ENCODE results near the gene ZBTB20. TPM values are rescaled to one million over a fixed set of nuclear protein-coding genes. Genes with fewer than 3 reads are reported as not detected.
A peak's percentile ranks its signal among the peaks of the same experiment; 100 is the strongest.

The ZBTB20 gene
- total RNA-seq, 6 donors from 2014 or later, result 40.0 to 150 (median 65.8) TPM

- Histone ChIP-seq H3K27ac (peak overlapping the region; percentile 77 to 84 (median 80)), H3K36me3 (no peaks in the 10 kb centered on the region), H3K4me1 (peaks cover 13 to 50% (median 25%) of the 10 kb centered on the region in 4 donors), H3K27me3 (no peaks in the 10 kb centered on the region), H3K4me3 (peak overlapping the region in 1 of 4 donors; percentile 20), H3K9me3 (no peaks in the 10 kb centered on the region)
- ATAC-seq (ENCODE audit: low FRiP score in 2 of 2) (peak in 1 of 2 donors; percentile 25), DNase-seq (no peak)
- WGBS, 2 donors, result 57 to 60% methylated on average over 1 of the region's 1 CpG
- TF ChIP-seq EP300 (IDR thresholded peaks at IDR 0.05) (peak in 1 of 4 donors; percentile 52), POLR2AphosphoS5 (IDR thresholded peaks at IDR 0.05) (no peak)
Observed at GRCh38 chr3:114452256-114452655, 694.8 kb downstream of the ZBTB20 start.

GRCh38 chr3:114451561-114452018 lies 695.5 kb downstream of the ZBTB20 start:
- DNase-seq (peak in 1 of 2 donors; percentile 40), ATAC-seq (ENCODE audit: low FRiP score in 2 of 2) (peak in 1 of 2 donors; percentile 18)
- H3K4me3 ChIP-seq, result peak overlapping the region in 3 of 4 donors; percentile 3 to 27 (median 20)
- H3K4me1 ChIP-seq, result peaks cover 13 to 55% (median 29%) of the 10 kb centered on the region in 4 donors
- TF ChIP-seq POLR2A (IDR thresholded peaks at IDR 0.05) (peak in 1 of 4 donors; percentile 19), POLR2AphosphoS5 (IDR thresholded peaks at IDR 0.05) (no peak)
- H3K27me3 ChIP-seq, result no peaks in the 10 kb centered on the region
- peak overlapping the region; percentile 77 to 84 (median 80) for H3K27ac ChIP-seq
- no peaks in the 10 kb centered on the region for H3K36me3 ChIP-seq
- no peaks in the 10 kb centered on the region for H3K9me3 ChIP-seq
- WGBS, 2 donors, result 30 to 33% methylated on average over 10 of the region's 10 CpGs

GRCh38 chr3:114451051-114451451 lies 696.0 kb downstream of the ZBTB20 start:
- H3K36me3 ChIP-seq, result no peaks in the 10 kb centered on the region
- DNase-seq (no peak), ATAC-seq (ENCODE audit: low FRiP score in 2 of 2) (no peak)
- H3K27ac ChIP-seq, result peak overlapping the region; percentile 77 to 84 (median 80)
- no peaks in the 10 kb centered on the region for H3K9me3 ChIP-seq
- H3K4me1 ChIP-seq, result peaks cover 13 to 60% (median 32%) of the 10 kb centered on the region in 4 donors
- no peaks in the 10 kb centered on the region for H3K27me3 ChIP-seq
- 11 to 31% methylated on average over 2 of the region's 2 CpGs for WGBS, 2 donors
- H3K4me3 ChIP-seq, result peak overlapping the region in 3 of 4 donors; percentile 3 to 27 (median 20)
- TF ChIP-seq POLR2A (IDR thresholded peaks at IDR 0.05) (no peak), EP300 (IDR thresholded peaks at IDR 0.05) (no peak), CTCF (IDR thresholded peaks at IDR 0.05) (no peak), POLR2AphosphoS5 (IDR thresholded peaks at IDR 0.05) (no peak)

- no peak for ATAC-seq (ENCODE audit: low FRiP score in 2 of 2)
- WGBS, 2 donors, result 92 to 95% methylated on average over 7 of the region's 7 CpGs
- Histone ChIP-seq H3K4me3 (no peak overlapping the region), H3K4me1 (peaks cover 13 to 58% (median 30%) of the 10 kb centered on the region in 4 donors), H3K36me3 (no peaks in the 10 kb centered on the region), H3K27ac (no peak overlapping the region), H3K27me3 (no peaks in the 10 kb centered on the region), H3K9me3 (no peaks in the 10 kb centered on the region)
- no peak for TF ChIP-seq CTCF (IDR thresholded peaks at IDR 0.05)
- no peak for DNase-seq
Observed at GRCh38 chr3:114450008-114450596, 697.0 kb downstream of the ZBTB20 start.

GRCh38 chr3:114449271-114450007 lies 697.6 kb downstream of the ZBTB20 start:
- ATAC-seq (ENCODE audit: low FRiP score in 2 of 2) (no peak), DNase-seq (no peak)
- H3K36me3 ChIP-seq, result no peaks in the 10 kb centered on the region
- no peaks in the 10 kb centered on the region for H3K27me3 ChIP-seq
- no peak overlapping the region for H3K4me3 ChIP-seq
- 90 to 91% methylated on average over 9 of the region's 9 CpGs for WGBS, 2 donors
- no peaks in the 10 kb centered on the region for H3K9me3 ChIP-seq
- TF ChIP-seq POLR2AphosphoS5 (IDR thresholded peaks at IDR 0.05) (no peak), POLR2A (IDR thresholded peaks at IDR 0.05) (no peak), EP300 (IDR thresholded peaks at IDR 0.05) (no peak)
- H3K4me1 ChIP-seq, result peaks cover 11 to 53% (median 28%) of the 10 kb centered on the region in 4 donors
- no peak overlapping the region for H3K27ac ChIP-seq

- DNase-seq (no peak), ATAC-seq (ENCODE audit: low FRiP score in 2 of 2) (no peak)
- Histone ChIP-seq H3K27ac (peak overlapping the region in 2 of 4 donors; percentile 24 to 26), H3K4me1 (peaks cover 8 to 43% (median 22%) of the 10 kb centered on the region in 4 donors), H3K36me3 (no peaks in the 10 kb centered on the region), H3K27me3 (no peaks in the 10 kb centered on the region), H3K9me3 (no peaks in the 10 kb centered on the region), H3K4me3 (no peak overlapping the region)
- TF ChIP-seq POLR2A (IDR thresholded peaks at IDR 0.05) (no peak), EP300 (IDR thresholded peaks at IDR 0.05) (no peak), CTCF (IDR thresholded peaks at IDR 0.05) (no peak), POLR2AphosphoS5 (IDR thresholded peaks at IDR 0.05) (no peak)
- 87 to 91% methylated on average over 4 of the region's 4 CpGs for WGBS, 2 donors
Observed at GRCh38 chr3:114447950-114448479, 699.1 kb downstream of the ZBTB20 start.
